Heart right ventricle (tissue), 16 donors: ENCODE data around the gene CDH23. TPM values are rescaled to one million over a fixed set of nuclear protein-coding genes. Genes with fewer than 3 reads are reported as not detected.

Experiments used
- ATAC-seq, 8 donors: fragments of 200-7000 bp; cut with Tn5 transposase; one replicate each; pipeline ENCODE4 v1.9.1; 2020; ENCODE audit warnings: mild to moderate bottlenecking in 8 of 8, moderate library complexity in 8 of 8, moderate number of reproducible peaks in 1 of 8
- DNase-seq, 2 donors: peaks; one replicate each; pipeline ENCODE4 v3.0.0-alpha.2; 2020
- H3K27ac ChIP-seq, 10 donors: fragments of 200-600 bp; sonication (generic) in 2 of 10; one replicate each; pipeline versions ENCODE4 v1.5.0 to v1.8.0; 2020 to 2022; ENCODE audit warnings: mild to moderate bottlenecking in 3 of 10
- H3K27me3 ChIP-seq, 7 donors: fragments of 200-600 bp; one replicate each; pipeline ENCODE4 v1.8.0; 2021 to 2022; ENCODE audit warnings: mild to moderate bottlenecking in 2 of 7
- H3K36me3 ChIP-seq, 9 donors: fragments of 200-600 bp; sonication (generic) in 1 of 9; one replicate each; pipeline versions ENCODE4 v1.5.0 to v1.8.0; 2020 to 2022; ENCODE audit warnings: mild to moderate bottlenecking in 2 of 9
- H3K4me1 ChIP-seq, 9 donors: fragments of 200-600 bp; sonication (generic) in 1 of 9; one replicate each; pipeline versions ENCODE4 v1.5.0 to v1.8.0; 2020 to 2022; ENCODE audit warnings: mild to moderate bottlenecking in 4 of 9
- H3K4me3 ChIP-seq, 10 donors: fragments of 200-600 bp; sonication (generic) in 2 of 10; one replicate each; pipeline versions ENCODE4 v1.5.0 to v1.8.0; 2020 to 2022; ENCODE audit warnings: mild to moderate bottlenecking in 7 of 10, moderate library complexity in 2 of 10
- H3K9me3 ChIP-seq, 11 donors: fragments of 200-600 bp in 10 of 11; sonication (generic) in 2 of 11; one replicate each; pipeline versions ENCODE4 v1.5.0 to v1.8.0; 2013 to 2022; ENCODE audit warnings: mild to moderate bottlenecking in 2 of 11, control low read depth in 1 of 11, moderate library complexity in 1 of 11
- CTCF ChIP-seq, 9 donors: fragments of 200-600 bp; sonication (generic) in 2 of 9; IDR thresholded peaks; one replicate each; pipeline versions ENCODE4 v1.5.0 to v1.8.0; 2021 to 2022; ENCODE audit warnings: antibody characterized with exemption in 9 of 9, mild to moderate bottlenecking in 5 of 9, moderate library complexity in 1 of 9
- WGBS, 2 donors: extraction: QIAGEN DNeasy Blood & Tissue Kit; methylation state at CpG; one replicate each; pipeline ENCODE4 v1.1.7; 2013; ENCODE audit warnings: inconsistent platforms in 1 of 2; 5-methylcytosine and 5-hydroxymethylcytosine counted together
- intact Hi-C, 10 donors: fragments of 100-400 bp; cut with DNase I; formaldehyde crosslinking; loops; one replicate each; pipeline versions ENCODE4 v1.11.1 to v1.14.2; 2022
- polyA plus RNA-seq, 2 donors: library from polyadenylated mRNA; stranded (reverse); fragments of 200-250 nt; gene quantifications; one replicate each; pipeline ENCODE4 v1.2.3, GENCODE V29; 2013
- total RNA-seq, 10 donors: library from RNA; stranded (reverse); fragmentation: NEBNext Ultra II Directional in 3 of 10; extraction: Animal tissue kit (Norgen Biotek cat#: 25700) in 3 of 10; gene quantifications; one replicate each; pipeline versions ENCODE4 v1.2.1 to v1.2.4, GENCODE V29; 2021 to 2023
- donor health status: Arrhythmogenic right ventricular cardiomyopathy.
- donor health status: ischemic (EF 13 %, LVEDD 7.1; RV severe dilation, severe dysfunction).
- donor health status: healthy with polysubstance abuse.
- donor health status: DM: no; HTN: yes; CAD: no.
- donor health status: DM: no; HTN: no; CAD: no.
- donor health status: ischemic (EF 25% LVEDD 6.9; RV normal size, moderate dysfunction).
- donor health status: ischemic (EF 25% LVEDD 5.7; RV mildly dilated, moderate dysfunction).
- donor health status: healthy.
- donor health status: DM: yes; HTN: yes; CAD: no.
- donor health status: Ischemic cardiomyopathy.
- donor health status: ischemic (EF 35%, LVEDD 5.7; RV mildly dilated, moderate dysfunction).
- donor health status: nonischemic (EF 11% LVEDD 7.7; RV severe dilation, severe dysfunction).
- donor health status: DM: yes; HTN: yes; CAD: no.
- donor health status: PGD.
- donor health status: ischemic (EF 29% LVEDD 5.4; RV normal size, mild dysfunction).
- donor health status: nonischemic (EF 23%, LVEDD 6.1; RV moderate dilation, normal function).

The CDH23 gene
- total and polyA plus RNA-seq, 12 donors = 1.1 to 7.7 (median 4.6) TPM

DNA sequence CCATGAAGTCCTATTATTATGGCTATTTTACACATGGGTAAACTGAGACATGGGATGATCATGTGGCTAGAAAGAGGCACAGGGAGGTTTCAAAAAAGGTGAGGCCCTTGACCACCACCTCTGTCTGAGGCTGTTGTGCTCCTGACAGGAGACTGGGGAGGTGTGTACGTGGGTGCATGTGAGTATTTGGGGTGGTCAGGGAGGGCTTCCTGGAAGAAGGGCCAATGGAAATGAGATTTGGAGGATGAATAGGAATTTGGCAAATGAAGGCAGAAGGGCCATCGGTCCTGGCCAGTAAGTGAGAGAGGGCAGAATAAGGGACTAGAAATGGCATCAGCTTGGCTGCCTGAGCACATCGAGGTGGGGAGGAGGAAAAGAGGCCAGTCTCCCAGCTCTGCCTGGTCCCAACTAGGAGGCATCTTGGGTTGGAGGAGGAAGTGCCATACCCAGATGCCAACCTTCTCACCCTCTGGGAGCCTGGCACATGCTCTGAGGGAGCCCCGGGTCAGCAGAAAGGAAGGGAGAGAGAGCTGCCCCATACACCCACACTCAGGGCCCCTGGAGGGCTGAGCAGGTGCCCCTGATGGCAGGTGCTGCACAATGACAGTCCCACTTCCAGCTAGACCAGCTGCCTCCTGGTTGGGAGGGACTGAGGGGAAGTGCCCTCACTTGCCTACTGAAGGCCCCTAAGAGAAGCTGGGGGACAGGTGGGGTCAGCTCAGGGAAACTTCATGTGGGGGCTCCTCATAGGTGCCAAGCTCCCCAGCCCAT is 47.7 kb downstream of the CDH23 start:
- Histone ChIP-seq H3K9me3 (no peaks in the 10 kb centered on the region), H3K27ac (no peak overlapping the region), H3K27me3 (no peaks in the 10 kb centered on the region), H3K36me3 (no peaks in the 10 kb centered on the region), H3K4me3 (no peak overlapping the region), H3K4me1 (peaks cover 0 to 14% (median 5%) of the 10 kb centered on the region in 9 donors)
- 88 to 90% methylated on average over 4 of the region's 4 CpGs for WGBS, 2 donors
- intact Hi-C loops = no loop called here
- no peak for TF ChIP-seq CTCF (IDR thresholded peaks at IDR 0.05)
- ATAC-seq (no peak), DNase-seq (no peak)

DNA sequence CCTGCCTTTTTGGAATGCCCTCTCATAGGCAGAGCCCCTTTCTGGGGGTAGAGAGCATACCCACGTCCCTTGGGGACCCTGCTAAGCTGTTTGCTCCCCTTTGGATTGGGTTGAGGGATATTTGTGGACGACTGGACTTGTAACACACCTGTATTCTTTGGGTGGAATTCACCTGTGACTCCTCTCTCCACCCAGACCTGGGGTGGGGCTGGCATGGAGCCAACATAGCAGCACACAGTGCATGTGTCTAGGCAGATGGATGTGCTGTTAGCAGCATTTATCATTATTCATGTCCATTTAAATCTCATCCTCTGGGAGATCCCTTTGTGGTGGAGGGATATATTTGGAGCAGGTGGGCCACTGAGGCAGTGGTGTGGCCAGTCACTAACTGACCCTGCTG is 51.0 kb downstream of the CDH23 start:
- intact Hi-C loops = no loop called here
- DNase-seq = no peak
- no peak for ATAC-seq
- peaks cover 0 to 4% (median 0%) of the 10 kb centered on the region in 9 donors for H3K4me1 ChIP-seq
- no peak overlapping the region for H3K27ac ChIP-seq
- WGBS, 2 donors = 88 to 93% methylated on average over 2 of the region's 2 CpGs
- H3K27me3 ChIP-seq = no peaks in the 10 kb centered on the region
- TF ChIP-seq CTCF (IDR thresholded peaks at IDR 0.05) = no peak
- H3K36me3 ChIP-seq = no peaks in the 10 kb centered on the region
- no peaks in the 10 kb centered on the region for H3K9me3 ChIP-seq
- no peak overlapping the region for H3K4me3 ChIP-seq

DNA sequence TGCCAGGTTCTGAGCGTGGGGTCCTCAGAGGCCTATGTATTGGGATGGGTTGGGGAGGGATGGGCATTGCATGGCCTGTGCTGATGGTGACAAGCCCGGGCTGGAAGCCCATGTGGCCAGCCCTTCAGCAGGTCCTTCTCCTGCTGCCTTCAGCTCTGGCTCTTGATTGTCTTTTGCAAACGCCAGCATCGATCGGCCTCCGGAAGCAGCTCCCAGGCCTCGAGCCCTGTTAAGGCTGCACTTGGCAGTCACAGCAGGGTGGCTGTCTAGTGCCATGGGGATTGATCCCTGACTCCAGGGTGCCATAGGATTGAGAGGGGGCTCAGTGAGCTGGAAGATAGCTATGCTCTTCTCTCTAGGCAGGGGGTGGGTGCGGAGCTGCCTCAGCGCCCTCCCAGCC is 51.4 kb downstream of the CDH23 start:
- Histone ChIP-seq H3K4me3 (no peak overlapping the region), H3K9me3 (no peaks in the 10 kb centered on the region), H3K36me3 (no peaks in the 10 kb centered on the region), H3K4me1 (peaks cover 0 to 4% (median 0%) of the 10 kb centered on the region in 9 donors), H3K27ac (no peak overlapping the region), H3K27me3 (no peaks in the 10 kb centered on the region)
- no peak for DNase-seq
- intact Hi-C loops = no loop called here
- WGBS, 2 donors = 89 to 92% methylated on average over 9 of the region's 9 CpGs
- no peak for TF ChIP-seq CTCF (IDR thresholded peaks at IDR 0.05)
- ATAC-seq = no peak

DNA sequence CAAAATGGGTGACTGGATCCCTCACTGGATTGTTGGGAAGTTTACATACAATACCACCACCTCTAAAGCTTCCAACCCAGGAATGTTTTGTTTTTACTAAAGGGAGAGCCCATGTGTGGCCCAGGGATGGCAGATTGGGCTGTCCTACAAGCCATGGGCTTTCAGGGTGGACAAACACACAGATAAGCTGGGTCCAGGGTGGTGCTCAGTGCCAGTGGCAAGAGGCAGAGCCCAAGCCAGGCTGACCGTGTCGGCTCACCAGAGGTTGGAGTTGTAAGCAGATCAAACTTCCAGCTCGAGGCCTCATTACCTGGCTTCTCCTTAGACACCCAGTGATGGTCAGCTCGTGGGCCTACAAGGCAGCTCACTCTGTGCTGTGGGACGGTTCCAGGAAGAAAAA is 52.3 kb downstream of the CDH23 start:
- no peaks in the 10 kb centered on the region for H3K27me3 ChIP-seq
- H3K27ac ChIP-seq = no peak overlapping the region
- no peaks in the 10 kb centered on the region for H3K9me3 ChIP-seq
- intact Hi-C loops = no loop called here
- ATAC-seq (no peak), DNase-seq (no peak)
- peaks cover 0 to 4% (median 0%) of the 10 kb centered on the region in 9 donors for H3K4me1 ChIP-seq
- no peak overlapping the region for H3K4me3 ChIP-seq
- 88 to 93% methylated on average over 5 of the region's 5 CpGs for WGBS, 2 donors
- no peaks in the 10 kb centered on the region for H3K36me3 ChIP-seq
- no peak for TF ChIP-seq CTCF (IDR thresholded peaks at IDR 0.05)
